Measurements from ENCODE around the gene ABR.
"Not testable (repeated sequence)": the region's sequence is repeated elsewhere in the genome, so short reads cannot be mapped to it uniquely, and the experiment has no call there.

The ABR gene

DNA sequence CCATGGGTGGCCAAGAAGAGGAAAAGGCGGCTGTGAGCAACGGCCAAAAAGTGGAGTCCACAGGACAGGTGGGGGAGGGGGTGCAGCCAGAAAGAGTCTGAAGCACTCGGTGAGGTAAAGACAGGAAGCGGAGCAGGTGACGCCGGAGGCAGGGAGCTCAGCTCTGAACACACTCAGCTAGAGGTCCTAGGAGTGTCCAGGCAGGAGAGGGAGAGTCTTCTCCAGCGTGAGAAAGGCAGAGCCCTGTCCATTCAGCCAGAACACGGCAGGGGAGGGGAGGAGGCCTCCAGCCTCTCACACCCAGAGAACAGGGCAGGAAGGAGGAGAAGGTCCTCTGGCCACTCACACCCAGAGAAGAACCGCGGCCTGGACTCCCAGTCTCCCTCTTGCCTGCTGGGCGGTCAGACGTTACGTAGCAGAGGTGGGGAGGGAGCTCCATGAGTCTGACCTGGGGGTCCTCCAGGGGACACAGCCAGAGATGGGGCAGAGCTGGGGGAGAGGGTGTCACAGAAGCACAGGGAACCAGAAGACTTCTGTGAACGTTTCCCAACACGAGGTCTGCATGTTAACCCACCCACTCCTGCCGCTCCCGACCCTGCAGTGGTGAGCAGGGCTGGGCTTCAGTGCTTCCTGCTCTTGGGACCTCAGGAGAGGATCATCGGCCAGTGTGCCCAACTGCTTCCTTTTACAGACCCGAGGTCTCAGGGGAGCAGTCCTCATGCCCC lies 89.2 kb downstream of the ABR start:
- no peak for DNase-seq

DNA sequence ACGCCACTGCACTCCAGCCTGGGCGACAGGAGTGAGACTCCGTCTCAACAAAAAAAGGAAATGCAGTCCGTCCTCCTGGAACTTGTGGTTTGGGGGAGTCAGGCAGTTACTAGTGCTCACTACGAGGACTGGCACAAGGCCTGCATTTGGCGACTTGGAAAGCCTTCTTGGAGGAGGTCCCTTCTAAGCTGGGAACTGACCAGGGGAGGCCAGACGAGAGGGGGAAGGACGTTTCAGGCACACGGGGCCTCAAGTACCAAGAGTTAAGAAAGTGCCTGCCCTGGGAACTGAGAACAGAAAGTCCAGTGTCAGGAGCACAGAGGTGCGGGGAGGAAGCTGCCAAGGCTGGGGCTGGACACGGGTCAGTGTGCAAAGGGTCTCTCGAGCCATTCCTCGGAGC lies 89.9 kb downstream of the ABR start:
- no peak for DNase-seq

DNA sequence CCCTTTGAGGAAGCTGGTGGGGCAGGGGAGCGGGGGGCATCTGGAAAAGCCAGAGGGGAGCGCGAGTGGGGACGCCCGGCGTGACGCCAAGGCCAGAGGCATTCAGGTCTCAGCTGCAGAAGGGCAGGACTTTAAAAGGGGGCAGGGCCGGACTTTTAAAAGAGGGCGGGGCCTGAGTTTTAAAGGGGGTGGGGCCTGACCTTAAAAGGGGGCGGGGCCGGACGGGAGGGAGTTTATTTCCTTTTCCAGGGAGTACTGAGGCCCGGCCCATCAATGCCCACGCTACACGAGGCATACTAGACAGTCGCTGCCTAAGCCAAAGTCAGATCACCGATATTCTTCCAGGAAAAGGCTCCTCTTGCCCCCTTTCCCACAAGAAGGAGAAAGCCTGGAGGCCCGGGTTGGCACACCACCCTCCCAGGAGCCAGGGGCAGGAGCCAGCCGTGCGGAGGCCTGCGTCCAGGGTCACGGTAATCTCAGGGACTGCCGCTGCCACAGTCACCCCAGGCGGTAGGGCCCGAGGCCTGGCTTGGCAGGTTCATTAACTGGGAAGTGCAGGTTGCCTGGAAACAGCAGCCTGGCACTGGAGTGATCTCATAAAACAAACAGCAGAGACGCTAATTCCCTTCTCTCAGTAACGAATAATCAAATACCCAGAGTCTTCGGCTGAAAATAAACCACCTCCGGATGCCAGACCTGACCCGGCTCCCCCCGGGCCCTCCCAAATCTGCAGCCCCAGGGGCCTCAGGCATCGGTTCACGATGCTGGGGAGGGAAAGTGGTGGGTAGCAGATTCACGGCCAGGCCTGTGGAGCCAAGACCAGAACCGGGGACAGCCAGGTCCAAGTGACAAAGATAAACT lies 92.2 kb downstream of the ABR start:
- peak; percentile 65 for DNase-seq

DNA sequence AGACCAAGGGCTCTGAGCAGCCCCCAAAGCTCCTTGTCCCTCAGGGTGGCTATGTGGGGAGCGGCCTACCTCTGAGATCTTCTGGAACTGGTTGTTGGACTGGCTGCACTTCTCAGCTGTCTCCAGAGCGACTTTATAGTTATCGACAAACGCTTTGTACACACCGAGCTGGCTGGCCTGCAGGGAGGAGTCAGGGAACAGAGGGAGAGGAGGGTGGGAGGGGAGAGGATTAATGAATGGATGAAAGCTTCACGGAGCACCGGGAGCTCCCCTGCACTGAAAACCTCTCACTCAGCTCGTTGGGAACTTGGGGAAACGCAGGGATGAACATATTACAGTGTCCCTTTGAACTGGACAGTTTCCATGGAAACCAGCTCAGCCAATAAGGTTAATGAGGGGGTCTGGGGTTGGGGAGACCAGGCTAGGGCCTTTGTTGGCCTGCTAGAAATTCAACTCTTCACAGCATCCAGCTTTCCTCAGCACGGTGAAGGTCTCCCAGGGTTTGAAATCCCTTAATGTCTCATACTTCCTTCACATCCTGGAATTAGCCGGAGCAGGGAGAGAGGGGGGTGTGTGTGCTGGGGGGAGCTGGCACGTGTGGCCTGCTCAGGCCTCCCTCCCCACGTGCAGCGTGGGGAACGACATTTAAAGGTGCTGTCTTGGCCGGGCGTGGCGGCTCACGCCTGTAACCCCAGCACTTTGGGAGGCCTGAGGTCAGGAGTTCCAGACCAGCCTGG lies 96.2 kb downstream of the ABR start:
- no peak for DNase-seq

DNA sequence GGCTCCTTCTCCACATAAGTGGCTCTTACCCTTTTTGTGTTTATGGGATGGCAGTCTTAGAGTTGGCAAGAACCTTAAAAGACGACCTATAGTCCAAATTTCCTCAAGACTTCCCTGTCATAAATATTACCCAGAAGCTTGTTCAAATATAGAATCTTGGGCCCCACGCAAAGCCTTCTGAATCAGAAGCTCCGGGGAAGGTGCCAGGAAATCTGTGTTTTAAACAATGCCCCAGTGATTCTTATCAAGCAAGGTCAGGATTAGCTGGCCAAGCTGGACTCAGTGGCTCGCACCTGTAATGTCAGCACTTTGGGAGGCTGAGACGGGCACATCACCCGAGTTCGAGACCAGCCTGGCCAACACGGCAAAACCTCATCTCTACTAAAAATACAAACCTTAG lies 97.2 kb downstream of the ABR start:
- no peak for DNase-seq

DNA sequence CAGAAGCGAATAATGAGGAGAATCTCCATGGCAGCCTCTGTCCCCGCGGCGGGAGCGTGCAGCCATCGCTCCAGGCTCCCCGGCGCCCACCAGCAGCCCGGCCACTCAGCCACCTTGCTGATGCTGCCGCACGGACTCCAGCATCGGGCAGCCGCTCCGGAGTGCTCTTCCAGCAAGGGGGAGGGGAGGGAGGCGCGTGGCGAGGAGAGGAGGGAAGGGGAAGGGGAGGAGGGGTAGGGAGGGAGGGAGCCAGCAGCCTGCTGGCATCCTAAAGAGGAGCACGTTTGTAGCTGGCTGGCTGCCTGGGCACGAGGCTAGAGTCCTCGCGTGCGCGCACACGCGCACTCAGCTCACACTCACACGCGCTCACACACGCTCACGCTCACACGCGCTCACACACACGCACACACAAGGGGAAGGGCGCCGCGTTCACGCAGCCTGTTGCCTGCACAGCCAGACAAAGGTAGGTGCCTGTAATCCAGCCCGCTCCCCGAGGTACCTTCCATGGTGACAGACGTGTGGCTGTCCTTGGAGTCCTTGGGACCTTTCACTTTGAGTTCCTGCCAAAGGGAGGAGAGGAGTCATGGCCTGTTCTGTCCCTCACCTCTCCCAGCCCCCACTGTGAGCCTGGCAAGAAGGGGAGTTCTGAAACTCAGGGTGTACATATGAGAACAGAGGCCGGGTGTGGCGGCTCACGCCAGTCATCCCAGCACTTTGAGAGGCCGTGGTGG lies 100.8 kb downstream of the ABR start:
- no peak for DNase-seq

DNA sequence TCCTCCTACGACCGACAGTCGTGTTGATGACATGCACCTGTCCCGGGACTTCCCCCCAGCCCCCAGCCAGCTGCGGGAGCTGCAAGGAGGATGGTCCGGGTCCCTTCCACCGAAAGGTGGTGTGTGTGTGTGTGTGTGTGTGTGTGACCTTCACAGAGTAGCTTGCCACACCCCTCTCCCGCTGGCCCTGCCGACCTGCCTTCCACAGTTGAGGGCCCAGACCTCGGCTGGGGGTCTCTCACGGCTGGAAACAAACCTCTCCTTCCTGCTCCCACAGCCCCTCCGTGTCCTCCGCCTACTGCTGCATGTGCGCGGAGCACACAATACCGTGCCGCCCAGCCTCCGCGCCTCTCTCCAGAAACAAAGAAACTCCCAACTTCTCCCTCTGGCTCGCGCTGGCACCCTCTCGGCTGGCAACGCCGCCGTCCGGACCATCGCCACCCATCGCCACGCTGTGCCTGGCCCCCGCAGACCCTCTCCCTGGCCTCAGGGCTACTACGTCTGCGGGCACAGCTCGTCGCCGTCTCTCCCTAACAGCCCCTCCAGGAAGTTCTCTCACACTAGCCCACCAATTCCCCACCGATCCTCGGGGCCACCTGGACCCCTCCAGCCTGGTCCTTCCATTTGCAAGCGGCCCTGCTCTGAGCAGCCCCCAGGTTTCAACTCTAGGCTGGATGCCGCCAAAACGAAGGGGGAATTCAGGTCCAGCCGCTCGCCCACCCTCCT lies 101.6 kb downstream of the ABR start:
- no peak for DNase-seq

DNA sequence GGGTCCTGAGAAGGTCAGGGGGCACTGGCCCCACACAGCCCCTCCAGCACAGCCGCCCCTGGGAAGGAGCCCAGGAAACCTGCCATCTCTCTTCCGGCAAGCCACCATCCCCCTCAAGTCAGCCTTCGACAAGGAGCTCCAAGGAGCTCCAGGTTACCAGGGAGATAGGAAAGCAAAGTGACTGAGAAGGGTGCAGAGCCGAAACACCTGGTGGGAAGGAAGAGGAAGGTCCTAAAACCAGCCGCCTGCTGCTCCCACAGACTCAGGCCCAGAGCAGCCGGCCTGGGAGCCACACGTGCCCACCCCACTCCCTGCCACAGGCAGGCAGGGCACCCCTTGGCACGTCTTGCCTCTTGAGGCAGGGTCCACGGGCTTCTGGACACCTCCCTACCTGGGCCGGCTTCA lies 102.2 kb downstream of the ABR start:
- no peak for DNase-seq

DNA sequence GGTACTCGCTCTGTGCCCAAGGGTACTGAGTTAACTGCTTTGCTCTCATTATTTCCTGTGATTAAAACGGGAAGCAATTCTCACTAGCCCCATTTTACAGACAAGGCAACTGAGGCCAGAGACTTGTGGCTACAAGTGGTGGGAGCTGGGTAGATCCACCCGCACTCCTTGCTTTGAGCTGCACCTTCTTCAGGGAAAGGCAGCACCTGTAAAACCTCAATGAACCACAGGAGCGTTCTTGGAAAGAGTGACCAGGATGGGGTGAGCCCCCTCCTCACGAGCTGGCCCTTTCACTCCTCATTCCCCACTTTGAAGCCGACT lies 102.8 kb downstream of the ABR start:
- DNase-seq = no peak

DNA sequence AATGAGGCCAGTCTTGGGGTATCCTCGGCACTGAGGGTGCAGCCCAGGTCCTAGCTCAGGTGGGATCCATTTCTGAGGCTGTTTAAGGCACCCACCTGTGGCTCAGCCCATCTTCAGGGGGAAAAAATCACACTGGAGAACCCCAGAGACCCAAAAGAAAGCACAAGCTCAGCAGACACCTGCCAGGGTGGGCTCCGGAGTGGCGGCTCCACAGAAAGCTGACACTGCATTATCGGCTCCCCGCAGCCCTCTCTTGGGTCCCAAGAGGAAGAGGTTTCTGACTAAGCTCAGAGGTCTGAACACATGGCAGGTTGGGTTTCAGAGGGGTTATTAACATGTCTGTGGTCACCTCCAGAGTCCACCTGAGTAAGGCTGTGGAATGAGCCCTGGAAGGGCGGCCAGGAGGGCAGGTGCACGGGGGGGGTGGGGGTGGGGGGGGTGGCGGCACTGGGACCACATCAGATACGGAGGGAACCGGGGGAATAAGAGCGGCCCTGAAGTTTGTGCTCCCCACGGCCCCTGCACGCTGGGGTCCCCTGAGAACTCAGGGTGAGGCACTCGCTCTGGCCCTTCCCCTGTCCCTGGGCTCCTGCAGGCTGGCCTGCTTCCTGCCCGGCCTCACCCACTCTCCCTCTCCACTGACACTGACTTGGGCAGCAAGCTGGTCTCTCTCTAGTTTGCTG lies 103.3 kb downstream of the ABR start:
- DNase-seq = no peak

DNA sequence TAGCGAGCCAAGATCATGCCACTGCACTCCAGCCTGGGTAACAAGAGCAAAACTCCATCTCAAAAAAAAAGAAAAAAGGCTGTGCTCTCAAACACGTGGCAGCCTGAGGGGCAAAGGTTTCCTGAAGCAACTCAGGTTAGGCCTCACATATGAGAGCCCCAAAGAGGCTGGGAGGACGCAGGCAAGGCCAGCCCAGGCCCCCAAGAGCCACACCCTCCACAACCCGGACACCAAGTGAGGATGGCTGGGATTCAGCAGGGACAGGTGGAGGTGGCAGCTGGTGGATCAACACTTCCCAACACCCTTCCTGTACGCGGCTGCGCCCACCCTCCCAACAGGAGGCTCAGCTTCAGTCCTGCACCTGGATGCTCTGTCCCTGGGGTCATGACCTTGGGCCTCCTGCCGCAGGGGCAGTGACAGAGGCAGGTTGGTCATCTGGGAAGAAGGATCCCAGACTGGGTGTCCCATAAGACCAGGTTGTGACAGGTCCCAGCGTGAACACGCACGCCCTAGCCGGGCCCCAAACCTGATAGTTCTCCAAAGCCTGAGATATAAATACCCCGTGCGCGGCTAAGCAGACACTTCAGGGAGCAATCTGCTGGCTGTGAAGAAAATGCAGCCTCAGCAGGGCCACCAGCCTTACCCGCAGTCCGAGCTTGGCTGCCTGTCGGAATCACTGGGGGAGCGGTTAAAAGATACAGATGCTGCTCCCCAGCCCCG lies 104.7 kb downstream of the ABR start:
- no peak for DNase-seq

DNA sequence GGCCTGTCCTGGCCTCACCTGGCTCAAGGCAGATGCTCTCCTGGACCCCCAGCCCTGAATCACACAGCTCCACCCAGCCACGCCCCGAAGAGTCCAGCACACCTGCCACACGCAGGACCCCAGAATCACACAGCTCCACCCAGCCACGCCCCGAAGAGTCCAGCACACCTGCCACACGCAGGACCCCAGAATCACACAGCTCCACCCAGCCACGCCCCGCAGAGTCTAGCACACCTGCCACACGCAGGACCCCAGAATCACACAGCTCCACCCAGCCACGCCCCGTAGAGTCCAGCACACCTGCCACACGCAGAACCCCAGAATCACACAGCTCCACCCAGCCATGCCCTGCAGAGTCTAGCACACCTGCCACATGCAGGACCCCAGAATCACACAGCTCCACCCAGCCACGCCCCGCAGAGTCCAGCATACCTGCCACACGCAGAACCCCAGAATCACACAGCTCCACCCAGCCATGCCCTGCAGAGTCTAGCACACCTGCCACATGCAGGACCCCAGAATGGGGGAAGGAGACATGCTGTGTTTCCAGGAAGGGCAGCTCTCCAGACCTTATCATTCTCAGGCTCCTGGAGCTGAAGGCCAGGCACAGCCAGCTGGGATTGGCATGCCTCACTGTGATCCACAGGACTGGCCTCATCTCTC lies 105.7 kb downstream of the ABR start:
- not testable (repeated sequence) for DNase-seq

DNA sequence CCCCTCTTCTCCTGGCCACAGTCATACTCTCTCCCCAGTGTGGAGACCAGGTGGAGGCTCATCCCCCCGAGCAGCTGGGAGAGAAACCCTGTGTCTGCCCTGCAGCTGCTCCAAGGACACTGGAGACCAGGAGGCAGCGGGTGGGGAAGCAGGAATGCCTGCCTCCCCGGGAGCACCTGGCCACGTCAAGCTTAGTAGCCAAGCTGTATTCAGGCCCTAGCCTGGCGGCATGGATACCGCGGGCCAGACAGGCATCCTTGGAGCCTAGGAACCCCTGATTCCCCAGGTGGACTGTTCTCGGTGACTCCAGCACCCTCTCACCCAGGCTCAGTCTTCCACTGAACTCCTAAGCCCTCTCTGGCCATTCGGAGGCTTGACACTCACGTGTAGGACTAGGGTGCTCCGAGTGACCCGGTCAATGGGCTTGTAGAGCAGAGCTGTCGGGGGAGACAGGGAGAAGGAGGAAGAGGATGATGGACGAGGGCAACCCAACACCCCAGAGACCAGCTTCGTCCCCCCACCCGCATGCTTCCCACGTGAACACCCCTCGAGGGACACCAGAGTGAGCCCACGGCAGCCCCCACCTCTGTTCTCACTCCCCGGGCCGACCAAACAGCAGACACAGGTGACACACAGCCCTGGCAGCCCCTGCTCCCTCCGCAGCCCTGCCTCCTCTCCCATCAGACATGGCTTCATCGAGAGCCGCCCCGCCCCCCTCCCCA lies 106.4 kb downstream of the ABR start:
- no peak for DNase-seq

DNA sequence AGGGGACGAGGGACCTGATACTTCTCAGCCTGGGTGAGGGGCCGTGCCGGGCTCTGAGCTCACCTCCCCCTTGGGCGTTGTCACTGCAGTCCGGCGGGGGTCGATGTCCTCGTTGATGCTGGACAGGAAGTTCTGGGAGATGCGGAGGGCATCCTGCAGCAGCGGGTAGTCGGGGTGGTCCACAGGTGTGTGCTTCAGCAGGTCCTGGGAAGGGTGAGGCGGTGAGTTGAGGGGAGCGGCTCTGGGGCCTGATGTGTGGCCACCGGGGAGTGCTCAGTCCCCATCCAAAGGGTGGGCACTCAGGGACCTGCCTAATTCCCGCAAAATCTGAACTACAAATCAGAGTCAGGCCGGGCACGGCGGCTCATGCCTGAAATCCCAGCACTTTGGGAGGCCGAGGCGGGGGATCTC lies 107.2 kb downstream of the ABR start:
- DNase-seq = no peak

DNA sequence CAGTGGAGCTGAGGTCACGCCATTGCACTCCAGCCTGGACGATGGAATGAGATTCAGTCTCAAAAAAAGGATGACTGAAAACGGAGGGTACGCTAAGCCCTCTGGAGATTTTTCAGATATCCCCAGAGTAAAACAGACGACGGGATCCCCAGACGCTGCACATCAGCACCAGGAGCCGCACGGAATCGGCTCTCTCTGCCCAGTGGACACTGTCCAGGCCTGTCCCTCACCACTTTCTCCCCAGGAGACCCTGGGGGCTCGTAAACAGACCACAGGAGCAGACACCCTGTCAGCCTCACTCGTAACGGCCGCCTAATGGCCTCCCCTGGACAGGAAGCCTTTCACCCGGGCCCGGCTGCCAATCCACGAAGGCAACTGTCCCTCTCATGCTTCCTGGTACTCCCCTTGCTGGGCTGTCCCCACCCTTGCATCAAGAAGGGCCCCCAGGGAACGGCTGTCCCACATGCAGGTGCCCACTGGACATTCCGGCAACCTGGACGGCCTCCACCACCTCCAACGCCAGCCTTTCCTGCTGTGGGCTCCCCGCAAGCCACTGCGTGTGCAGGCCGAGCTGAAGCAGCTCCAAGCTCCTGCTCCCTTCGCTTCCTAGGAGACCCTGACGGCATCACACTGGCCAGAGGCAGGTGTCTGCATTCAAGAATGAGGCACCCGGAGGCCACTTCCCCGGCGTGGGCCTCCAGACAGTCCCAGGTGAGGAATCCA lies 108.5 kb downstream of the ABR start:
- no peak for DNase-seq

DNA sequence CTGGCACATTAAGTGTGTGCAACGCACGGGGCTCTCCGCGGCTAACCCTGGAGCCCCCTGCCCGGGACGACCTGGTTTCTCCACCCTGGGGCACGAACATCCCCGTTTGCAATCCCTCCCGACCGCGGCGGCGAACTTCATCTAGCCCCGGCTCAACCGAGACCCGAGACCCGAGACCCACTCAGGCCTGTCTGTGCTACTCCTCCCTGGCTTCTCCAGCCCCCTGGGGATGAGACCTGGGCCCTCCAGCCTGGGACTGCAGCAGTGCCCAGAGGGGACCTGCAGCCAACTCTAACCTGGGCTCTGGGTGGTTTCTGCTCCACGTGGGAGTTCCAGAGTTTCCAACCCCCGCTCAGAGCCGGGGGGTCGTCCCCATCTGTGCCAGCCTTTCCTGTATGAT lies 109.4 kb downstream of the ABR start:
- no peak for DNase-seq

DNA sequence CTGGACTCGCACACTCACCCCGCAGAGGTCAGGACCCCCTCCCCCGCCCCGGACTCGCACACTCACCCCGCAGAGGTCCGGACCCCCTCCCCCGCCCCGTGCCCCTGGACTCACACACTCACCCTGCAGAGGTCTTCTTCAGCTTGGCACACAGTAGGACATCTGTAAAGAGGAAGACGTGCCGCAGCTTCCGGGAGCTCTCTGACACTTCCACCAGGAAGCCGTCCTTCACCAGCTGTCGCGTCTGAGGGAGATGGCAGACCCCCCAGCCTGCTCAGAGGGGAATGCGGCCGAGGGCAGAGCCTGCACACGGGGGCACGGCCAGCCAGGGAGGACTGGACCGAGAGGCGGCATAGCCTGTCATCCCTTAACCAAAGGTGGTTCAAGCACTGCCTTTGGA lies 109.9 kb downstream of the ABR start:
- no peak for DNase-seq

DNA sequence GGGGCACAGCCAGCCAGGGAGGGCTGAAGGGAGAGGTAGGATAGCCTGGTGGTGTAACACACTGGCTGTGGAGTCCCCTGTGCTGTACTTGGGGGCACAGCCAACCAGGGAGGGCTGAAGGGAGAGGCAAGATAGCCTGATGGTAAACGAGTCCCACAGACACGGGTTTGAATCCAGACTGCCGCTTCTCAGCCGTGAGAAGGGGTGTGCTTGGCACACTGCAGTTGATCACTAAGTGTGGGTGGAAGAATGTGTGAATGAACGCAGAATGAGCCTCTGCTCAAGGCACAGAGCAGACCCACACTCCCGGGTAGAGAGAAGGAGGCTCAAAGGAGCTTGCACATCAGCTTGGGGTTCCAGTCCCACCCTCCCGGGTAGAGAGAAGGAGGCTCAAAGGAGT lies 111.4 kb downstream of the ABR start:
- no peak for DNase-seq

DNA sequence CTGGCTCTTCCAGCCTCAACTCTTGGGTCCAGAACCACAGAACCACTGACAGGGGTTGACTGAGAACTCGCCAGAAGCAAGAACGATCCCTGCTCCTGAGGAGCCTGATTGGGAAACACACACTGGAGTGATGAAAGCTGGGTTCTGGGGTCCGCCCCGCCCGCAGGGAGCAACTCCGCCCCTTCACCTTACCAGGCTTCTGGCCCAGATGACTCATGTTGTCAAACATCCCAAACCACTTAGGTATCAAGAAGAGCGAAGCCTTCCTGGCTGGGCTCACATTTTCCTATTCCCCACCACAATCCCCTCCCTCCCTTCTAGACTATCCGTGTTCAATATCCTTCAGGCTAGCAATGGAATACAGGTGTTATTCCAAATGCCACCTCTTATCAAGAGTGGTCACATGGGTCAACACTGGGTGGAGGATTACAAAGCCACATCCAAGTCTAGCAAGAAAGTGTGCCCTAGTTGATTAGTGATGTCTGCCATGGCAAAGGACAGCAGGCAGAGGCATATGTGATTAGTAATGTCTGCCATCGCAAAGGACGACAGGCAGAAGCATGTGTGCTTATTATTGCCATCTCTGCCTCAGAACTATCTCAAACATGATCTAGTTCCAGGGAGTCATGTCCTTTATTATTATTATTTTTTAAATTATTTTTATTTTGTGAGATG lies 112.4 kb downstream of the ABR start:
- no peak for DNase-seq

Measured in amniotic stem cell (primary cell).